PC-9 (cell line): ENCODE measurements around the gene KCNH8. TPM values are rescaled to one million over a fixed set of nuclear protein-coding genes. Genes with fewer than 3 reads are reported as not detected.

Source experiments
- BruUV-seq: library from RNA; stranded (reverse); fragments of 400-500 nt; replicated peaks from 2 replicates; lab custom pipeline; 2021; lab: Mats Ljungman, UMichigan
- CTCF ChIA-PET: fragments of 300-600 bp; sonication (Branson Sonifier 250); formaldehyde crosslinking; loops from one replicate; lab custom pipeline; 2022; ENCODE audit warnings: antibody characterized with exemption; lab: Charles Lee
- POLR2A ChIA-PET: fragments of 300-600 bp; sonication (Branson Sonifier 250); formaldehyde crosslinking; loops from one replicate; lab custom pipeline; 2022; ENCODE audit warnings: antibody characterized with exemption; ENCODE audit not compliant: unreplicated experiment; lab: Charles Lee
- DNase-seq, 2 experiments: peaks; one replicate each; pipeline versions ENCODE4 v3.0.0 to v3.0.0-alpha.2; 2015 to 2022; ENCODE audit warnings: mixed read lengths in 1 of 2
- H2AFZ ChIP-seq: fragments of 200-600 bp; sonication (generic); 2 replicates; pipeline ENCODE4 v1.8.1; 2017; ENCODE audit warnings: antibody characterized with exemption
- H3F3A ChIP-seq: fragments of 200-600 bp; sonication (generic); 2 replicates; pipeline ENCODE4 v1.8.1; 2017; ENCODE audit warnings: antibody characterized with exemption, mild to moderate bottlenecking, low read depth; ENCODE audit not compliant: insufficient read depth
- H3K27ac ChIP-seq: fragments of 200-600 bp; sonication (generic); 2 replicates; pipeline ENCODE4 v1.6.1; 2016; ENCODE audit warnings: mixed run types
- H3K27me3 ChIP-seq: fragments of 200-600 bp; sonication (generic); 2 replicates; pipeline ENCODE4 v1.6.1; 2016; ENCODE audit warnings: low read depth, mixed run types; ENCODE audit not compliant: insufficient read depth
- H3K36me3 ChIP-seq: fragments of 200-600 bp; sonication (generic); 2 replicates; pipeline ENCODE4 v1.6.1; 2016; ENCODE audit warnings: low read depth, mixed run types
- H3K4me1 ChIP-seq: fragments of 200-600 bp; sonication (generic); replicated peaks from 2 replicates; pipeline ENCODE4 v1.6.1; 2016; ENCODE audit warnings: mixed run types; ENCODE audit not compliant: insufficient read depth
- H3K4me2 ChIP-seq: fragments of 200-600 bp; sonication (generic); 2 replicates; pipeline ENCODE4 v1.6.1; 2017; ENCODE audit warnings: mixed run types
- H3K4me3 ChIP-seq: fragments of 200-600 bp; sonication (generic); 2 replicates; pipeline ENCODE4 v1.6.1; 2016; ENCODE audit warnings: mixed run types
- H3K79me2 ChIP-seq: fragments of 200-600 bp; sonication (generic); 2 replicates; pipeline ENCODE4 v1.6.1; 2017; ENCODE audit warnings: low read depth, mixed run types
- H3K9me2 ChIP-seq: fragments of 200-600 bp; sonication (generic); 2 replicates; pipeline ENCODE4 v1.8.1; 2017; ENCODE audit warnings: mild to moderate bottlenecking; ENCODE audit not compliant: insufficient read depth
- H3K9me3 ChIP-seq: fragments of 200-600 bp; sonication (generic); 2 replicates; pipeline ENCODE4 v1.8.1; 2016; ENCODE audit warnings: low read depth; ENCODE audit not compliant: insufficient read depth
- H4K20me1 ChIP-seq: fragments of 200-600 bp; sonication (generic); 2 replicates; pipeline ENCODE4 v1.8.1; 2017; ENCODE audit not compliant: insufficient read depth
- EZH2 ChIP-seq: fragments of 200-600 bp; sonication (generic); IDR thresholded peaks from 2 replicates; pipeline ENCODE4 v1.8.0; 2017; ENCODE audit warnings: antibody characterized with exemption, low read depth
- intact Hi-C: fragments of 100-400 bp; cut with micrococcal nuclease; formaldehyde crosslinking; loops from one replicate; pipeline ENCODE4 v1.10.0; 2022; ENCODE audit not compliant: unreplicated experiment
- total RNA-seq: library from RNA; stranded (reverse); gene quantifications from 2 replicates; pipeline ENCODE4 v1.2.3, GENCODE V29; 2021
- TF ChIP-seq, protein P1 (sequence below): fragments of 200-600 bp; sonication (generic); conservative IDR thresholded peaks from 2 replicates; pipeline ENCODE4 v1.6.1; 2017; ENCODE audit warnings: mixed run types, antibody characterized with exemption, mild to moderate bottlenecking, moderate library complexity

KCNH8 gene
- total RNA-seq, 1 experiment from 2014 or later, result 0.63 TPM

DNA sequence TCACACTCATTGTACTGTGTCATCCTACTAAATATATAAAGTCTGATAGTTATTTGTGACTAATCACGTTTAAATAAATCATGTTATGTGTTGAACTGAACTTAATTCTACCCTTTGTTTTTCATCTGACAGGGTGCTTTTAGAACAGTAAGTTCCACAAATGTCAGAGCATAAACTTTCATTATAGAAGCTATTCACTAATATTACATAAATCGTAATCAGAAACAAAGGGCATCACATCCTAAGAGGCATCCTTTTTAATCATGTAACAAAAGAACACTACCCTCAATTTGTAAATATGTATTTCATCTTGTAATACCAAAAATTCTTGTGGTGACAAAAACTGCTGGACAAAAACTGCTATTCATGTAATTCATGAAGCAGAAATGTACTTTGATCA is 50.8 kb downstream of the KCNH8 start:
- no peak for DNase-seq
- Histone ChIP-seq H3K4me2 (no peak overlapping the region), H2AFZ (no peak overlapping the region), H3K27ac (no peak overlapping the region), H3K4me1 (no peaks in the 10 kb centered on the region), H4K20me1 (no peaks in the 10 kb centered on the region), H3K79me2 (no peaks in the 10 kb centered on the region), H3K36me3 (no peaks in the 10 kb centered on the region), H3F3A (no peaks in the 10 kb centered on the region), H3K9me3 (no peaks in the 10 kb centered on the region), H3K27me3 (no peaks in the 10 kb centered on the region), H3K4me3 (no peak overlapping the region), H3K9me2 (no peaks in the 10 kb centered on the region)
- POLR2A ChIA-PET, result no interaction called here
- intact Hi-C loops, result no loop called here
- TF ChIP-seq, protein P1, sequence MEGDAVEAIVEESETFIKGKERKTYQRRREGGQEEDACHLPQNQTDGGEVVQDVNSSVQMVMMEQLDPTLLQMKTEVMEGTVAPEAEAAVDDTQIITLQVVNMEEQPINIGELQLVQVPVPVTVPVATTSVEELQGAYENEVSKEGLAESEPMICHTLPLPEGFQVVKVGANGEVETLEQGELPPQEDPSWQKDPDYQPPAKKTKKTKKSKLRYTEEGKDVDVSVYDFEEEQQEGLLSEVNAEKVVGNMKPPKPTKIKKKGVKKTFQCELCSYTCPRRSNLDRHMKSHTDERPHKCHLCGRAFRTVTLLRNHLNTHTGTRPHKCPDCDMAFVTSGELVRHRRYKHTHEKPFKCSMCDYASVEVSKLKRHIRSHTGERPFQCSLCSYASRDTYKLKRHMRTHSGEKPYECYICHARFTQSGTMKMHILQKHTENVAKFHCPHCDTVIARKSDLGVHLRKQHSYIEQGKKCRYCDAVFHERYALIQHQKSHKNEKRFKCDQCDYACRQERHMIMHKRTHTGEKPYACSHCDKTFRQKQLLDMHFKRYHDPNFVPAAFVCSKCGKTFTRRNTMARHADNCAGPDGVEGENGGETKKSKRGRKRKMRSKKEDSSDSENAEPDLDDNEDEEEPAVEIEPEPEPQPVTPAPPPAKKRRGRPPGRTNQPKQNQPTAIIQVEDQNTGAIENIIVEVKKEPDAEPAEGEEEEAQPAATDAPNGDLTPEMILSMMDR, result no peak
- no peak for TF ChIP-seq EZH2
- no TSS peak for BruUV-seq
- CTCF ChIA-PET, result no interaction called here

DNA sequence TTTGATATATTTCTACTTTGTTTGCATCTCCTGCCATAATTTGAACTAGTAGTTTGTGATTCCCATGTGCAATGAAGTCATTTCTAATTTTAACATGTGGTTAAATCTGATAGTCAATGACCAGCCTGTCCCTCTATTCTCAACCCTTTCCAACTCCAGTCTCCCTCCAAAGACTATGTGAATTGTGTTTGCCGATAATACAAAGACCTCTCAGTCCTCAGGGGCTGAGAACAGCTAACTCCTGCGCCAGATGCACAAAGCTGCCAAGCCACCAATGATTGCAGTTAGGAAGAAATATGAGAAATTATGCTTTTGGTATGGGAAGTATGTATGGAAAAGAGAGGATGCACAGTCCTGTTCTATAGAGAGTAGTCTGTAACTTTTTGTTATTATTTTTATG is 54.0 kb downstream of the KCNH8 start:
- Histone ChIP-seq H3K79me2 (no peaks in the 10 kb centered on the region), H3K9me2 (no peaks in the 10 kb centered on the region), H3K36me3 (no peaks in the 10 kb centered on the region), H2AFZ (no peak overlapping the region), H3F3A (no peaks in the 10 kb centered on the region), H3K4me3 (no peak overlapping the region), H4K20me1 (no peaks in the 10 kb centered on the region), H3K27ac (no peak overlapping the region), H3K4me1 (no peaks in the 10 kb centered on the region), H3K4me2 (no peak overlapping the region), H3K9me3 (no peaks in the 10 kb centered on the region), H3K27me3 (no peaks in the 10 kb centered on the region)
- ChIA-PET CTCF (no interaction called here), POLR2A (no interaction called here)
- DNase-seq, result no peak
- TF ChIP-seq EZH2, result no peak
- TF ChIP-seq, protein P1, result no peak
- intact Hi-C loops, result no loop called here
- BruUV-seq, result no TSS peak

DNA sequence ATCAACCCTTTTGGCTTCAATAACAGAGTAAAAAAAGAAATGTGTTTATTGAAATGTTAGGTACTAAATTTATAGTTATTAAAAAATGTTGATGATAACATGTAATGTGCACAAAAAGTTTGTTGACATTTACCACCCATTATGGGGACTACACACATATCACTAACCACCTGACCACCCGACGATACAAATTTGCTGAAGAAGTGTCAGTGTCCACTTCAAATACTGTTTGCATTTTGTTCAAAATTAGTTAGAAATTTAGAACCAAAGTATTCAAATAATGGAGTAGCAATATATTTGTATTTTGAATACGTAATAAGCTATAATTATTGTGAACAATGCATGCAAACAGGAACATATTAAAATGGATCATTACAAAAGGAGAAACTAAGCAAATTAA is 54.4 kb downstream of the KCNH8 start:
- Histone ChIP-seq H3K27ac (no peak overlapping the region), H3K9me3 (no peaks in the 10 kb centered on the region), H2AFZ (no peak overlapping the region), H3K4me1 (no peaks in the 10 kb centered on the region), H4K20me1 (no peaks in the 10 kb centered on the region), H3K27me3 (no peaks in the 10 kb centered on the region), H3K9me2 (no peaks in the 10 kb centered on the region), H3K4me2 (no peak overlapping the region), H3K4me3 (no peak overlapping the region), H3K79me2 (no peaks in the 10 kb centered on the region), H3F3A (no peaks in the 10 kb centered on the region), H3K36me3 (no peaks in the 10 kb centered on the region)
- intact Hi-C loops, result no loop called here
- TF ChIP-seq EZH2, result no peak
- TF ChIP-seq, protein P1, result no peak
- CTCF ChIA-PET, result no interaction called here
- POLR2A ChIA-PET, result no interaction called here
- no TSS peak for BruUV-seq
- no peak for DNase-seq
